Vagina (tissue), 2 donors: ENCODE data around the gene SCO2.

Source experiments
- POLR2A ChIP-seq, 2 donors: fragments of 450-650 bp; IDR thresholded peaks; one replicate each; pipeline ENCODE4 v1.6.1; 2017; ENCODE audit warnings: antibody characterized with exemption in 2 of 2, mild to moderate bottlenecking in 2 of 2, moderate library complexity in 2 of 2
- TF ChIP-seq, protein P1 (sequence below), 3 experiments: fragments of 450-650 bp in 2 of 3; fragments of 200-600 bp in 1 of 3; sonication (generic) in 1 of 3; IDR thresholded peaks; one replicate each; pipeline ENCODE4 v1.5.1; 2017 to 2019; ENCODE audit warnings: antibody characterized with exemption in 3 of 3, mild to moderate bottlenecking in 2 of 3, moderate library complexity in 2 of 3

DNA sequence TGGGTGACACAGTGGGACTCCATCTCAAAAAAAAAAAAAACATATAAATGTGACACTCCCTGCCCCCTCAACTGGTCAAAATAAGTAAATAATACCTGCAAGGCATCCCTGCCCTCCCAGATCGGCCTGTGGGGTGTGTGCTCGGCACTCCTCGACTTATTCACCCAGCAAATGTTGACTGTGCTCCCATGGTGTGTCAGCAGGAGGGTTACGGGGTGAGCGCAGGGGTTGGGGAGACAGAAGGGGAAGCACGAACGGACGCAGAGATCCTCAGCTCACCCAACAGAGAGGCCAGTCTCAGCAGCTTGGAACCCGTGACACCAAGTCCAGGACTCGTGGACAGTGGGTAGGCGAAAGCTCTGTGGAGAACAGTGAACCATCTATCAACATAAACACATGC, 45.7 kb downstream of the SCO2 start:
- TF ChIP-seq, protein P1, sequence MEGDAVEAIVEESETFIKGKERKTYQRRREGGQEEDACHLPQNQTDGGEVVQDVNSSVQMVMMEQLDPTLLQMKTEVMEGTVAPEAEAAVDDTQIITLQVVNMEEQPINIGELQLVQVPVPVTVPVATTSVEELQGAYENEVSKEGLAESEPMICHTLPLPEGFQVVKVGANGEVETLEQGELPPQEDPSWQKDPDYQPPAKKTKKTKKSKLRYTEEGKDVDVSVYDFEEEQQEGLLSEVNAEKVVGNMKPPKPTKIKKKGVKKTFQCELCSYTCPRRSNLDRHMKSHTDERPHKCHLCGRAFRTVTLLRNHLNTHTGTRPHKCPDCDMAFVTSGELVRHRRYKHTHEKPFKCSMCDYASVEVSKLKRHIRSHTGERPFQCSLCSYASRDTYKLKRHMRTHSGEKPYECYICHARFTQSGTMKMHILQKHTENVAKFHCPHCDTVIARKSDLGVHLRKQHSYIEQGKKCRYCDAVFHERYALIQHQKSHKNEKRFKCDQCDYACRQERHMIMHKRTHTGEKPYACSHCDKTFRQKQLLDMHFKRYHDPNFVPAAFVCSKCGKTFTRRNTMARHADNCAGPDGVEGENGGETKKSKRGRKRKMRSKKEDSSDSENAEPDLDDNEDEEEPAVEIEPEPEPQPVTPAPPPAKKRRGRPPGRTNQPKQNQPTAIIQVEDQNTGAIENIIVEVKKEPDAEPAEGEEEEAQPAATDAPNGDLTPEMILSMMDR (IDR thresholded peaks at IDR 0.05): no peak
- no peak for TF ChIP-seq POLR2A (IDR thresholded peaks at IDR 0.05)
